K562 (cell line): ENCODE results near the gene COL25A1.

ENCODE experiments used
- CTCF ChIP-seq, 3 experiments: IDR thresholded peaks in 2 of 3; conservative IDR thresholded peaks in 1 of 3; 2 replicates each; pipeline ENCODE4 v1.5.1; 2011 to 2012; ENCODE audit warnings: low read length in 3 of 3, mild to moderate bottlenecking in 3 of 3, control low read depth in 2 of 3, improper control_type of control experiment in 1 of 3, inconsistent platforms in 1 of 3, low read depth in 1 of 3, mixed read lengths in 1 of 3, moderate library complexity in 1 of 3; ENCODE audit not compliant: insufficient read depth in 2 of 3
- EHMT2 ChIP-seq: fragments of 450-650 bp; IDR thresholded peaks from 2 replicates; pipeline ENCODE4 v1.6.1; 2018; ENCODE audit warnings: antibody characterized with exemption
- SMC3 ChIP-seq: conservative IDR thresholded peaks from 2 replicates; pipeline ENCODE4 v1.6.1; 2011; ENCODE audit warnings: low read depth, low read length, improper control_type of control experiment; ENCODE audit not compliant: insufficient read depth
- ZNF121 ChIP-seq: sonication (generic); formaldehyde crosslinking; conservative IDR thresholded peaks from 2 replicates; pipeline ENCODE4 v1.8.0; 2022; ENCODE audit warnings: missing genetic modification reagents
- TF ChIP-seq, protein P1 (sequence below): fragments of 450-650 bp; IDR thresholded peaks from 2 replicates; pipeline ENCODE4 v1.6.1; 2016; ENCODE audit warnings: low read depth, mild to moderate bottlenecking, moderate library complexity
- TF ChIP-seq, protein P2 (sequence below): sonication (generic); formaldehyde crosslinking; IDR thresholded peaks from 2 replicates; pipeline ENCODE4 v1.8.0; 2023; ENCODE audit warnings: mild to moderate bottlenecking, missing genetic modification reagents

GRCh38 chr4:108772402-108772801 is 530.1 kb downstream of the COL25A1 start:
- TF ChIP-seq, protein P1, sequence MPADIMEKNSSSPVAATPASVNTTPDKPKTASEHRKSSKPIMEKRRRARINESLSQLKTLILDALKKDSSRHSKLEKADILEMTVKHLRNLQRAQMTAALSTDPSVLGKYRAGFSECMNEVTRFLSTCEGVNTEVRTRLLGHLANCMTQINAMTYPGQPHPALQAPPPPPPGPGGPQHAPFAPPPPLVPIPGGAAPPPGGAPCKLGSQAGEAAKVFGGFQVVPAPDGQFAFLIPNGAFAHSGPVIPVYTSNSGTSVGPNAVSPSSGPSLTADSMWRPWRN: no peak
- no peak for TF ChIP-seq ZNF121 (CRISPR knock-in tag)
- TF ChIP-seq CTCF (IDR thresholded peaks at IDR 0.05 in 2 of 3, conservative IDR thresholded peaks at IDR 0.05 in 1 of 3; ENCODE audit: insufficient read depth in 2 of 3, low read depth in 1 of 3, low read length in 3 of 3): no peak
- no peak for TF ChIP-seq EHMT2
- TF ChIP-seq SMC3: no peak
- TF ChIP-seq, protein P2, sequence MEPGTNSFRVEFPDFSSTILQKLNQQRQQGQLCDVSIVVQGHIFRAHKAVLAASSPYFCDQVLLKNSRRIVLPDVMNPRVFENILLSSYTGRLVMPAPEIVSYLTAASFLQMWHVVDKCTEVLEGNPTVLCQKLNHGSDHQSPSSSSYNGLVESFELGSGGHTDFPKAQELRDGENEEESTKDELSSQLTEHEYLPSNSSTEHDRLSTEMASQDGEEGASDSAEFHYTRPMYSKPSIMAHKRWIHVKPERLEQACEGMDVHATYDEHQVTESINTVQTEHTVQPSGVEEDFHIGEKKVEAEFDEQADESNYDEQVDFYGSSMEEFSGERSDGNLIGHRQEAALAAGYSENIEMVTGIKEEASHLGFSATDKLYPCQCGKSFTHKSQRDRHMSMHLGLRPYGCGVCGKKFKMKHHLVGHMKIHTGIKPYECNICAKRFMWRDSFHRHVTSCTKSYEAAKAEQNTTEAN: no peak
